Astrocyte of the cerebellum (primary cell): ENCODE results near the gene RAPGEF2.

Source experiments
- DNase-seq: peaks from one replicate; pipeline ENCODE4 v3.0.0-alpha.2; 2011; ENCODE audit warnings: low read depth
- H3K4me3 ChIP-seq: 2 replicates; pipeline ENCODE4 v1.5.1; 2011; ENCODE audit warnings: mild to moderate bottlenecking, low read depth, low read length, moderate library complexity
- in situ Hi-C: cut with HindIII; loops from 2 replicates; pipeline ENCODE4 v1.10.0; 2017; ENCODE audit warnings: low sequenced_read_pairs
- TF ChIP-seq, protein P1 (sequence below): IDR thresholded peaks from 2 replicates; pipeline ENCODE4 v1.5.1; 2012; ENCODE audit warnings: low read length, low read depth, moderate library complexity, mild to moderate bottlenecking; ENCODE audit errors: missing control alignments

The RAPGEF2 gene

DNA sequence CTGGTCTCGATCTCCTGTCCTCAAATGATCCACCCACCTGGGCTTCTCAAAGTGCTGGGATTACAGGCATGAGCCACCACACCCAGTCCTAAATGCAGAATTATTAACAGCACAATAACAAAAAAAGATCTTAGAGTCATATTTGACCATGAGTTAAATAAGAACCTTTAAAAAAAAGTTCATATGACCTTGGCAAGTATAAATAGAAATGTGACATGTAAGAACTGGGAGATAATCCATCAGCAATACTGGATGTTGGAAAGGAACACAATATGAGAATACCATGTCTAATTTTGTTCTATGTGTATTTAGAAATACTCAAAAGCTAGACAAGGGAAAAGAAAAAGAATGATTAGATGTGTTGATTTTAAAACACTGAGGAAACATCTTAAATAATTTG is 231.6 kb downstream of the RAPGEF2 start:
- TF ChIP-seq, protein P1, sequence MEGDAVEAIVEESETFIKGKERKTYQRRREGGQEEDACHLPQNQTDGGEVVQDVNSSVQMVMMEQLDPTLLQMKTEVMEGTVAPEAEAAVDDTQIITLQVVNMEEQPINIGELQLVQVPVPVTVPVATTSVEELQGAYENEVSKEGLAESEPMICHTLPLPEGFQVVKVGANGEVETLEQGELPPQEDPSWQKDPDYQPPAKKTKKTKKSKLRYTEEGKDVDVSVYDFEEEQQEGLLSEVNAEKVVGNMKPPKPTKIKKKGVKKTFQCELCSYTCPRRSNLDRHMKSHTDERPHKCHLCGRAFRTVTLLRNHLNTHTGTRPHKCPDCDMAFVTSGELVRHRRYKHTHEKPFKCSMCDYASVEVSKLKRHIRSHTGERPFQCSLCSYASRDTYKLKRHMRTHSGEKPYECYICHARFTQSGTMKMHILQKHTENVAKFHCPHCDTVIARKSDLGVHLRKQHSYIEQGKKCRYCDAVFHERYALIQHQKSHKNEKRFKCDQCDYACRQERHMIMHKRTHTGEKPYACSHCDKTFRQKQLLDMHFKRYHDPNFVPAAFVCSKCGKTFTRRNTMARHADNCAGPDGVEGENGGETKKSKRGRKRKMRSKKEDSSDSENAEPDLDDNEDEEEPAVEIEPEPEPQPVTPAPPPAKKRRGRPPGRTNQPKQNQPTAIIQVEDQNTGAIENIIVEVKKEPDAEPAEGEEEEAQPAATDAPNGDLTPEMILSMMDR: no peak
- no peak for DNase-seq
- no peak overlapping the region for H3K4me3 ChIP-seq
- in situ Hi-C loops: no loop called here

GRCh38 chr4:159337041-159337440 is 234.2 kb downstream of the RAPGEF2 start:
- H3K4me3 ChIP-seq: no peak overlapping the region
- no peak for DNase-seq
- in situ Hi-C loops: no loop called here
- TF ChIP-seq, protein P1: no peak

GRCh38 chr4:159341522-159341921 is 238.6 kb downstream of the RAPGEF2 start:
- no peak overlapping the region for H3K4me3 ChIP-seq
- TF ChIP-seq, protein P1: no peak
- in situ Hi-C loops: no loop called here
- no peak for DNase-seq

DNA sequence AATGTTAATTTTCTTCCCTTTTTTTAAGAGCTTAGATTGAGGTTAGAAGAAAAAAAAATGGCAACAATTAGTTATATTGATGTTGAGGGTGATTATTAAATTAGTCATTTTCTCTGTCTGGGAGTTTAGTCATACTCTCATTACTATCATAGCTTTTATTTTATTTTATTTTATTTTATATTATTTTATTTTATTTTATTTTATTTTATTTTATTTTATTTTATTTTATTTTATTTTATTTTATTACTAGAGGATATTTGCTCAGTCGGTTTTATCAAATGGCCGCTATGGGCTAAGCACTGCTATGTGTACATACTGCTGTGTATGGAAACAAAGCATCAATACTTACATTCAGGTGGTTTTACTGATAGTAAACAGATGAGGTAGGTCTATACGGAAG is 239.5 kb downstream of the RAPGEF2 start:
- TF ChIP-seq, protein P1: no peak
- DNase-seq: no peak
- H3K4me3 ChIP-seq: no peak overlapping the region
- in situ Hi-C loops: no loop called here

DNA sequence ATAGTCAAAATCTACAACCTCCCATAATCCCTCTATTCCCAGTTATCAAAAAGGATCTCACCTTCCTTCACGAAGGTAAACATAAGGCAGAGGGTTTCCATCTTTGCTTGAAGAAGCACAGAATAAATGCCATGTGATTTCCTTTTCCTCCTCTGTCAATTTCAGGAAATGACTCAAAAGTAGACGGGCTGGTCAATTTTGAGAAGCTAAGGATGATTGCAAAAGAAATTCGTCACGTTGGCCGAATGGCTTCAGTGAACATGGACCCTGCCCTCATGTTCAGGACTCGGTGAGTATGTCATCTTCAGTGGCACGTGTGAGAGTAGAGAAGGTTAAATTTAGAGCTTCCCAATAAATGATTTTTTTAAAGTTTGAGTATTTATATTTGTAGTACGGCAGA is 240.2 kb downstream of the RAPGEF2 start:
- TF ChIP-seq, protein P1: no peak
- H3K4me3 ChIP-seq: no peak overlapping the region
- DNase-seq: no peak
- in situ Hi-C loops: no loop called here

GRCh38 chr4:159344877-159345276 is 242.0 kb downstream of the RAPGEF2 start:
- TF ChIP-seq, protein P1: no peak
- in situ Hi-C loops: no loop called here
- DNase-seq: no peak
- no peak overlapping the region for H3K4me3 ChIP-seq

DNA sequence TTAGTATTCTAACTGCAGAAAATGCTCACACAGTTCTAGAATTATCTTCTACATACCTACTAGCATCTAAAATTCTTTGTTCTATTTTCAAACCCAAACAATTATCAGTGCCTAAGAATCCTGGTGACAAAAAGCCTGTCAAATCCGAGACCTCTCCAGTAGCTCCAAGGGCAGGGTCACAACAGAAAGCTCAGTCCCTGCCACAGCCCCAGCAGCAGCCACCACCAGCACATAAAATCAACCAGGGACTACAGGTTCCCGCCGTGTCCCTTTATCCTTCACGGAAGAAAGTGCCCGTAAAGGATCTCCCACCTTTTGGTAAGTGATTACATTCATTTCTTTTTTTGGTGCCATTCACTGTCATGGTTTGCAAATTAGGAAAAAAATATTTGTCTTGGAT is 243.8 kb downstream of the RAPGEF2 start:
- in situ Hi-C loops: no loop called here
- DNase-seq: no peak
- TF ChIP-seq, protein P1: no peak
- H3K4me3 ChIP-seq: no peak overlapping the region
